ENCODE measurements around the gene AMPH.

- TF ChIP-seq POLR2AphosphoS5 (IDR thresholded peaks at IDR 0.05; ENCODE audit: borderline replicate concordance, low read depth, low read length) (no peak), EZH2 (IDR thresholded peaks at IDR 0.05) (no peak), FOXP2 (optimal IDR thresholded peaks at IDR 0.05; ENCODE audit: control extremely low read depth, extremely low read length, insufficient read depth) (no peak)
Observed at GRCh38 chr7:38615665-38616064, 15.5 kb downstream of the AMPH start.

Data from SK-N-MC (cell line).